Neural cell (in vitro differentiated cells): ENCODE measurements around the gene FTCDNL1. TPM values are rescaled to one million over a fixed set of nuclear protein-coding genes. Genes with fewer than 3 reads are reported as not detected.

Experiments
- H2AFZ ChIP-seq: fragments of 200-600, 300-800 bp; sonication (generic), shearing (Covaris generic); 2 replicates; pipeline ENCODE4 v1.6.0; 2014; ENCODE audit warnings: low read depth, mild to moderate bottlenecking, antibody characterized with exemption, low read length, moderate library complexity
- H3F3A ChIP-seq: fragments of 200-600 bp; shearing (Covaris generic); 2 replicates; pipeline ENCODE4 v1.6.1; 2016; ENCODE audit warnings: mild to moderate bottlenecking, moderate library complexity, mixed read lengths, antibody characterized with exemption, low read length; ENCODE audit not compliant: insufficient read depth, poor library complexity, severe bottlenecking
- H3K27ac ChIP-seq: fragments of 200-600, 300-800 bp; sonication (generic), shearing (Covaris generic); 2 replicates; pipeline ENCODE4 v1.5.1; 2014; ENCODE audit warnings: mild to moderate bottlenecking, low read length, moderate library complexity
- H3K27me3 ChIP-seq: fragments of 300-800, 200-600 bp; sonication (generic), shearing (Covaris generic); 2 replicates; pipeline ENCODE4 v1.6.0; 2014; ENCODE audit warnings: mild to moderate bottlenecking, low read depth, low read length, moderate library complexity; ENCODE audit not compliant: insufficient read depth
- H3K36me3 ChIP-seq: fragments of 300-800, 200-600 bp; sonication (generic), shearing (Covaris generic); 2 replicates; pipeline ENCODE4 v1.5.1; 2014; ENCODE audit warnings: mild to moderate bottlenecking, antibody characterized with exemption, low read length, moderate library complexity; ENCODE audit not compliant: insufficient read depth
- H3K4me2 ChIP-seq: fragments of 300-800, 200-600 bp; sonication (generic), shearing (Covaris generic); 2 replicates; pipeline ENCODE4 v1.6.0; 2014; ENCODE audit warnings: mild to moderate bottlenecking, low read length
- H3K4me3 ChIP-seq: fragments of 300-800, 200-600 bp; sonication (generic), shearing (Covaris generic); 2 replicates; pipeline ENCODE4 v1.5.1; 2014; ENCODE audit warnings: mild to moderate bottlenecking, low read length, moderate library complexity
- H3K79me2 ChIP-seq: fragments of 200-600 bp; shearing (Covaris generic); replicated peaks from 2 replicates; pipeline ENCODE4 v1.6.0; 2014; ENCODE audit warnings: mild to moderate bottlenecking, low read length, moderate library complexity; ENCODE audit not compliant: insufficient read depth
- H3K9ac ChIP-seq: fragments of 300-800, 200-600 bp; sonication (generic), shearing (Covaris generic); 2 replicates; pipeline ENCODE4 v1.6.1; 2016; ENCODE audit warnings: mild to moderate bottlenecking, low read length, mixed read lengths
- H3K9me2 ChIP-seq: fragments of 200-600 bp; shearing (Covaris generic); 2 replicates; pipeline ENCODE4 v1.6.1; 2016; ENCODE audit warnings: mild to moderate bottlenecking, low read length, mixed read lengths; ENCODE audit not compliant: insufficient read depth
- H3K9me3 ChIP-seq: fragments of 200-600, 300-800 bp; sonication (generic), shearing (Covaris generic); 2 replicates; pipeline ENCODE4 v1.6.1; 2016; ENCODE audit warnings: mild to moderate bottlenecking, mixed run types, low read length, moderate library complexity, mixed read lengths
- H4K20me1 ChIP-seq: fragments of 200-600 bp; shearing (Covaris generic); 2 replicates; pipeline ENCODE4 v1.6.1; 2016; ENCODE audit warnings: mild to moderate bottlenecking, mixed run types; ENCODE audit not compliant: insufficient read depth
- EP300 ChIP-seq: fragments of 450-650 bp; conservative IDR thresholded peaks from 2 replicates; pipeline ENCODE4 v1.6.1; 2014; ENCODE audit warnings: antibody characterized with exemption, mild to moderate bottlenecking, moderate library complexity; ENCODE audit not compliant: poor library complexity, severe bottlenecking
- EZH2 ChIP-seq: fragments of 200-600, 300-800 bp; shearing (Covaris generic), sonication (generic); IDR thresholded peaks from 2 replicates; pipeline ENCODE4 v1.6.1; 2014; ENCODE audit warnings: antibody characterized with exemption, low read length, borderline replicate concordance, mild to moderate bottlenecking; ENCODE audit not compliant: insufficient read depth, poor library complexity, severe bottlenecking
- MXI1 ChIP-seq: fragments of 450-650 bp; conservative IDR thresholded peaks from 2 replicates; pipeline ENCODE4 v1.6.1; 2014; ENCODE audit warnings: antibody characterized with exemption, mild to moderate bottlenecking; ENCODE audit not compliant: poor library complexity, severe bottlenecking
- POLR2AphosphoS5 ChIP-seq: IDR thresholded peaks from 2 replicates; pipeline ENCODE4 v1.6.1; 2012
- RAD21 ChIP-seq: fragments of 450-650 bp; conservative IDR thresholded peaks from 2 replicates; pipeline ENCODE4 v1.6.1; 2014; ENCODE audit warnings: antibody characterized with exemption, mild to moderate bottlenecking, moderate library complexity
- SMC3 ChIP-seq: fragments of 450-650 bp; conservative IDR thresholded peaks from 2 replicates; pipeline ENCODE4 v1.6.1; 2014; ENCODE audit warnings: antibody characterized with exemption, mild to moderate bottlenecking, moderate library complexity; ENCODE audit not compliant: poor library complexity
- TAF1 ChIP-seq: IDR thresholded peaks from 2 replicates; pipeline ENCODE4 v1.6.1; 2012; ENCODE audit warnings: low read depth
- polyA plus RNA-seq: library from polyadenylated mRNA; depleted of rRNA; stranded (reverse); fragments of >200 nt; gene quantifications from 2 replicates; pipeline ENCODE4 v1.2.3, GENCODE V29; 2014
- TF ChIP-seq, protein P1 (sequence below): fragments of 450-650 bp; IDR thresholded peaks from 2 replicates; pipeline ENCODE4 v1.5.1; 2014; ENCODE audit warnings: antibody characterized with exemption, mild to moderate bottlenecking, moderate library complexity; ENCODE audit not compliant: poor library complexity, severe bottlenecking
- TF ChIP-seq, protein P2 (sequence below): IDR thresholded peaks from 2 replicates; pipeline ENCODE4 v1.6.1; 2012; ENCODE audit warnings: borderline replicate concordance

The FTCDNL1 gene
- polyA plus RNA-seq, 1 donor from 2014 or later = not detected

DNA sequence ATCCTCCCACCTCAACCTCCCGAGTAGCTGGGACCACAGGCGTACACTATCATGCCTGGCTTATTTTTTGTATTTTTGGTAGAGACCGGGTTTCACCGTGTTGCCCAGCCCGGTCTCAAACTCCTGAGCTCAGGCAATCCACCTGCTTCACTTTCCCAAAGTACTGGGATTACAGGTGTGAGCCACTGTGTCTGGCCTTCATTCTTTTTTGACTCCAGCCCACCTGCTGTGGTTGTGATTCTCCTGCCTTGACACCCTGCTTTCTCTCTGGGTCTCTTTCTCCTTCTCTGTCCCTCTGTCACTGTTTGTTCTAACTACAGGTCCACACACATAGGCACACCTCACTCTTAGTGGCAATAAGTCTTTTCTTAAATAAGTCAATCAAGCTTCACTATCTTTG is 85.3 kb downstream of the FTCDNL1 start:
- Histone ChIP-seq H3F3A (no peaks in the 10 kb centered on the region), H3K27ac (no peak overlapping the region), H3K9me3 (no peaks in the 10 kb centered on the region), H3K4me3 (no peak overlapping the region), H3K36me3 (no peaks in the 10 kb centered on the region), H2AFZ (no peak overlapping the region), H3K4me2 (no peak overlapping the region), H3K79me2 (no peaks in the 10 kb centered on the region), H3K9ac (no peak overlapping the region), H3K27me3 (no peaks in the 10 kb centered on the region), H3K9me2 (no peaks in the 10 kb centered on the region), H4K20me1 (no peaks in the 10 kb centered on the region)
- TF ChIP-seq POLR2AphosphoS5 = no peak
- TF ChIP-seq, protein P1, sequence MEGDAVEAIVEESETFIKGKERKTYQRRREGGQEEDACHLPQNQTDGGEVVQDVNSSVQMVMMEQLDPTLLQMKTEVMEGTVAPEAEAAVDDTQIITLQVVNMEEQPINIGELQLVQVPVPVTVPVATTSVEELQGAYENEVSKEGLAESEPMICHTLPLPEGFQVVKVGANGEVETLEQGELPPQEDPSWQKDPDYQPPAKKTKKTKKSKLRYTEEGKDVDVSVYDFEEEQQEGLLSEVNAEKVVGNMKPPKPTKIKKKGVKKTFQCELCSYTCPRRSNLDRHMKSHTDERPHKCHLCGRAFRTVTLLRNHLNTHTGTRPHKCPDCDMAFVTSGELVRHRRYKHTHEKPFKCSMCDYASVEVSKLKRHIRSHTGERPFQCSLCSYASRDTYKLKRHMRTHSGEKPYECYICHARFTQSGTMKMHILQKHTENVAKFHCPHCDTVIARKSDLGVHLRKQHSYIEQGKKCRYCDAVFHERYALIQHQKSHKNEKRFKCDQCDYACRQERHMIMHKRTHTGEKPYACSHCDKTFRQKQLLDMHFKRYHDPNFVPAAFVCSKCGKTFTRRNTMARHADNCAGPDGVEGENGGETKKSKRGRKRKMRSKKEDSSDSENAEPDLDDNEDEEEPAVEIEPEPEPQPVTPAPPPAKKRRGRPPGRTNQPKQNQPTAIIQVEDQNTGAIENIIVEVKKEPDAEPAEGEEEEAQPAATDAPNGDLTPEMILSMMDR = no peak
- no peak for TF ChIP-seq EP300
- no peak for TF ChIP-seq MXI1
- TF ChIP-seq, protein P2, sequence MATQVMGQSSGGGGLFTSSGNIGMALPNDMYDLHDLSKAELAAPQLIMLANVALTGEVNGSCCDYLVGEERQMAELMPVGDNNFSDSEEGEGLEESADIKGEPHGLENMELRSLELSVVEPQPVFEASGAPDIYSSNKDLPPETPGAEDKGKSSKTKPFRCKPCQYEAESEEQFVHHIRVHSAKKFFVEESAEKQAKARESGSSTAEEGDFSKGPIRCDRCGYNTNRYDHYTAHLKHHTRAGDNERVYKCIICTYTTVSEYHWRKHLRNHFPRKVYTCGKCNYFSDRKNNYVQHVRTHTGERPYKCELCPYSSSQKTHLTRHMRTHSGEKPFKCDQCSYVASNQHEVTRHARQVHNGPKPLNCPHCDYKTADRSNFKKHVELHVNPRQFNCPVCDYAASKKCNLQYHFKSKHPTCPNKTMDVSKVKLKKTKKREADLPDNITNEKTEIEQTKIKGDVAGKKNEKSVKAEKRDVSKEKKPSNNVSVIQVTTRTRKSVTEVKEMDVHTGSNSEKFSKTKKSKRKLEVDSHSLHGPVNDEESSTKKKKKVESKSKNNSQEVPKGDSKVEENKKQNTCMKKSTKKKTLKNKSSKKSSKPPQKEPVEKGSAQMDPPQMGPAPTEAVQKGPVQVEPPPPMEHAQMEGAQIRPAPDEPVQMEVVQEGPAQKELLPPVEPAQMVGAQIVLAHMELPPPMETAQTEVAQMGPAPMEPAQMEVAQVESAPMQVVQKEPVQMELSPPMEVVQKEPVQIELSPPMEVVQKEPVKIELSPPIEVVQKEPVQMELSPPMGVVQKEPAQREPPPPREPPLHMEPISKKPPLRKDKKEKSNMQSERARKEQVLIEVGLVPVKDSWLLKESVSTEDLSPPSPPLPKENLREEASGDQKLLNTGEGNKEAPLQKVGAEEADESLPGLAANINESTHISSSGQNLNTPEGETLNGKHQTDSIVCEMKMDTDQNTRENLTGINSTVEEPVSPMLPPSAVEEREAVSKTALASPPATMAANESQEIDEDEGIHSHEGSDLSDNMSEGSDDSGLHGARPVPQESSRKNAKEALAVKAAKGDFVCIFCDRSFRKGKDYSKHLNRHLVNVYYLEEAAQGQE = no peak
- no peak for TF ChIP-seq SMC3
- TF ChIP-seq RAD21 = no peak
- no peak for TF ChIP-seq TAF1
- no peak for TF ChIP-seq EZH2

- H3K9me2 ChIP-seq = no peaks in the 10 kb centered on the region
- no peak overlapping the region for H3K4me2 ChIP-seq
- no peaks in the 10 kb centered on the region for H3K9me3 ChIP-seq
- no peaks in the 10 kb centered on the region for H3K79me2 ChIP-seq
- no peaks in the 10 kb centered on the region for H3K27me3 ChIP-seq
- no peak overlapping the region for H3K9ac ChIP-seq
- no peak overlapping the region for H2AFZ ChIP-seq
- no peak for TF ChIP-seq MXI1
- no peak for TF ChIP-seq RAD21
- TF ChIP-seq POLR2AphosphoS5 = no peak
- TF ChIP-seq TAF1 = no peak
- TF ChIP-seq, protein P2 = no peak
- TF ChIP-seq SMC3 = no peak
- TF ChIP-seq EP300 = no peak
- TF ChIP-seq, protein P1 = no peak
- no peak for TF ChIP-seq EZH2
- H3K27ac ChIP-seq = no peak overlapping the region
- H3K36me3 ChIP-seq = no peaks in the 10 kb centered on the region
- H3F3A ChIP-seq = no peaks in the 10 kb centered on the region
- H4K20me1 ChIP-seq = no peaks in the 10 kb centered on the region
- H3K4me3 ChIP-seq = no peak overlapping the region
These were observed 86.7 kb downstream of the FTCDNL1 start for GRCh38 chr2:199764273-199764800.
